Measurements from ENCODE around the gene PTPRZ1. TPM values are rescaled to one million over a fixed set of nuclear protein-coding genes. Genes with fewer than 3 reads are reported as not detected.

Gene PTPRZ1
- total RNA-seq = 8.1 TPM

GRCh38 chr7:121872831-121873288, at the start of gene PTPRZ1:
Gene PTPRZ1, plus strand, starts transcription at chr7:121873161. Its CDS starts 339 bp downstream, at chr7:121873500.
- TF ChIP-seq CTCF (IDR thresholded peaks at IDR 0.05) = no peak
- Histone ChIP-seq H3K4me3 (peak within 1 kb of the TSS; percentile 58), H3K4me1 (no peaks in the 10 kb centered on the region), H3K36me3 (no peaks in the 10 kb centered on the region), H3K9me3 (no peaks in the 10 kb centered on the region), H3K27ac (no peak within 1 kb of the TSS), H3K27me3 (no peaks in the 10 kb centered on the region)
- DNase-seq (ENCODE audit: extremely low spot score in 2 of 2) = no peak
- intact Hi-C loops (cut with DNase I) = no loop called here

GRCh38 chr7:121824276-121824675, 48.7 kb upstream of the PTPRZ1 start:
- H3K27me3 ChIP-seq = no peaks in the 10 kb centered on the region
- H3K9me3 ChIP-seq = no peaks in the 10 kb centered on the region
- DNase-seq (ENCODE audit: extremely low spot score in 2 of 2) = no peak
- no peak overlapping the region for H3K27ac ChIP-seq
- TF ChIP-seq POLR2AphosphoS5 (IDR thresholded peaks at IDR 0.05; ENCODE audit: insufficient read depth in 1 of 2, low read depth in 1 of 2) = no peak
- intact Hi-C loops (cut with DNase I) = no loop called here
- H3K36me3 ChIP-seq = no peaks in the 10 kb centered on the region
- H3K4me1 ChIP-seq = no peaks in the 10 kb centered on the region
- no peak overlapping the region for H3K4me3 ChIP-seq

GRCh38 chr7:121831351-121831750, 41.6 kb upstream of the PTPRZ1 start:
- TF ChIP-seq CTCF (IDR thresholded peaks at IDR 0.05) = no peak
- TF ChIP-seq POLR2AphosphoS5 (IDR thresholded peaks at IDR 0.05; ENCODE audit: insufficient read depth in 1 of 2, low read depth in 1 of 2) = no peak
- TF ChIP-seq POLR2A (IDR thresholded peaks at IDR 0.05) = no peak
- Histone ChIP-seq H3K27ac (no peak overlapping the region), H3K4me1 (peaks cover 6% of the 10 kb centered on the region), H3K9me3 (no peaks in the 10 kb centered on the region), H3K36me3 (no peaks in the 10 kb centered on the region), H3K27me3 (no peaks in the 10 kb centered on the region), H3K4me3 (no peak overlapping the region)
- intact Hi-C loops (cut with DNase I) = no loop called here
- no peak for DNase-seq (ENCODE audit: extremely low spot score in 2 of 2)

- no peak overlapping the region for H3K4me3 ChIP-seq
- H3K27ac ChIP-seq = no peak overlapping the region
- no peak for TF ChIP-seq POLR2AphosphoS5 (IDR thresholded peaks at IDR 0.05; ENCODE audit: insufficient read depth in 1 of 2, low read depth in 1 of 2)
- TF ChIP-seq CTCF (IDR thresholded peaks at IDR 0.05) = no peak
- no peak for TF ChIP-seq POLR2A (IDR thresholded peaks at IDR 0.05)
- no peaks in the 10 kb centered on the region for H3K9me3 ChIP-seq
- no peaks in the 10 kb centered on the region for H3K36me3 ChIP-seq
- intact Hi-C loops (cut with DNase I) = no loop called here
- H3K4me1 ChIP-seq = peaks cover 6% of the 10 kb centered on the region
- no peak for DNase-seq (ENCODE audit: extremely low spot score in 2 of 2)
- H3K27me3 ChIP-seq = no peaks in the 10 kb centered on the region
These were observed 41.2 kb upstream of the PTPRZ1 start for GRCh38 chr7:121831801-121832200.

GRCh38 chr7:121832347-121832746, 40.6 kb upstream of the PTPRZ1 start:
- no peak overlapping the region for H3K27ac ChIP-seq
- H3K4me3 ChIP-seq = no peak overlapping the region
- intact Hi-C loops (cut with DNase I) = no loop called here
- H3K36me3 ChIP-seq = no peaks in the 10 kb centered on the region
- H3K4me1 ChIP-seq = peaks cover 6% of the 10 kb centered on the region
- no peaks in the 10 kb centered on the region for H3K27me3 ChIP-seq
- TF ChIP-seq POLR2AphosphoS5 (IDR thresholded peaks at IDR 0.05; ENCODE audit: insufficient read depth in 1 of 2, low read depth in 1 of 2) (no peak), CTCF (IDR thresholded peaks at IDR 0.05) (no peak), POLR2A (IDR thresholded peaks at IDR 0.05) (no peak)
- no peaks in the 10 kb centered on the region for H3K9me3 ChIP-seq
- DNase-seq (ENCODE audit: extremely low spot score in 2 of 2) = no peak

GRCh38 chr7:121833991-121834390, 39.0 kb upstream of the PTPRZ1 start:
- TF ChIP-seq POLR2A (IDR thresholded peaks at IDR 0.05) (no peak), CTCF (IDR thresholded peaks at IDR 0.05) (no peak), POLR2AphosphoS5 (IDR thresholded peaks at IDR 0.05; ENCODE audit: insufficient read depth in 1 of 2, low read depth in 1 of 2) (no peak)
- Histone ChIP-seq H3K4me1 (peaks cover 6% of the 10 kb centered on the region), H3K27ac (no peak overlapping the region), H3K27me3 (no peaks in the 10 kb centered on the region), H3K36me3 (no peaks in the 10 kb centered on the region), H3K4me3 (no peak overlapping the region), H3K9me3 (no peaks in the 10 kb centered on the region)
- DNase-seq (ENCODE audit: extremely low spot score in 2 of 2) = no peak
- intact Hi-C loops (cut with DNase I) = no loop called here

All from vagina (tissue), 2 donors.